ENCODE measurements around the gene TMEM125. TPM values are rescaled to one million over a fixed set of nuclear protein-coding genes. Genes with fewer than 3 reads are reported as not detected.

TMEM125 gene
- polyA plus RNA-seq, 1 of the 3 experiments (the other 2 are of a cell fraction) = not detected

DNA sequence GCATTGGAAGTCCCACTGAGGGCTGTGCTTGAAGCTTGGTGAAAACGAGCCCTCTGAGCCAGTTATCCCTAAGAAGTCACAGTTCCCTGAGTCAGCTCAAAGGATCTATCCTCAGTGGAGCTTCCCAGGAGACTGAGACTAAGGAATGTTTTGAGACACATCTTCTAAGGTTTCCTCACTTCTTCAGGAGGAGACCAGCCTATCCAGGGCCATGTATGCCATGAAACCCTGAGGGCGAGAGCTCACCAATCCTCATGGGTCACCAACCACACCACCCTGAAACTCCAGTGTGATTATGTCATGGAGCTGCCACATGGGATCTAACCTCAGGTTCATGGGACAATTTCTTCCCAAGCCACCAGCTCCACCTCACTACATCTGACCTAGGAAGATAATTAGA, 23.4 kb downstream of the TMEM125 start:
- Histone ChIP-seq H3F3A (replicated peaks; ENCODE audit: insufficient read depth) (no peaks in the 10 kb centered on the region), H3K9ac (no peak overlapping the region), H3K4me2 (no peak overlapping the region), H2AFZ (ENCODE audit: low read depth) (no peak overlapping the region), H3K27ac (ENCODE audit: low read depth in 2 of 2, low read length in 1 of 2) (no peak overlapping the region), H3K4me3 (ENCODE audit: low read depth in 2 of 2, low read length in 1 of 2) (no peak overlapping the region), H3K9me3 (no peaks in the 10 kb centered on the region), H4K20me1 (ENCODE audit: insufficient read depth) (no peaks in the 10 kb centered on the region), H3K4me1 (ENCODE audit: control insufficient read depth in 1 of 2, insufficient read depth in 2 of 2, low read depth in 1 of 2, low read length in 1 of 2) (0 out of 4 replicates have a peak, but pooled peaks cover 0 to 6% of the 10 kb centered on the region in 2 experiments), H3K36me3 (replicated peaks in 1 of 2; ENCODE audit: control insufficient read depth in 1 of 2, insufficient read depth in 2 of 2, low read length in 1 of 2) (no peaks in the 10 kb centered on the region), H3K27me3 (ENCODE audit: insufficient read depth) (peaks cover 15% of the 10 kb centered on the region; the same call in 1 of the 2 replicates), H3K79me2 (ENCODE audit: insufficient read depth) (no peaks in the 10 kb centered on the region), H3K9me2 (no peaks in the 10 kb centered on the region)
- POLR2A ChIA-PET = no interaction called here
- no peak for TF ChIP-seq TAF1 (IDR thresholded peaks at IDR 0.05; ENCODE audit: borderline replicate concordance, low read depth, low read length)
- no peak for TF ChIP-seq MEF2A (IDR thresholded peaks at IDR 0.05; ENCODE audit: borderline replicate concordance, low read depth)
- TF ChIP-seq ELF1 (IDR thresholded peaks at IDR 0.05) = no peak
- TF ChIP-seq, protein P1, sequence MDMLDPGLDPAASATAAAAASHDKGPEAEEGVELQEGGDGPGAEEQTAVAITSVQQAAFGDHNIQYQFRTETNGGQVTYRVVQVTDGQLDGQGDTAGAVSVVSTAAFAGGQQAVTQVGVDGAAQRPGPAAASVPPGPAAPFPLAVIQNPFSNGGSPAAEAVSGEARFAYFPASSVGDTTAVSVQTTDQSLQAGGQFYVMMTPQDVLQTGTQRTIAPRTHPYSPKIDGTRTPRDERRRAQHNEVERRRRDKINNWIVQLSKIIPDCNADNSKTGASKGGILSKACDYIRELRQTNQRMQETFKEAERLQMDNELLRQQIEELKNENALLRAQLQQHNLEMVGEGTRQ (IDR thresholded peaks at IDR 0.05; ENCODE audit: borderline replicate concordance, low read depth, low read length) = no peak
- TF ChIP-seq GATA2 (CRISPR knock-in tag; IDR thresholded peaks at IDR 0.05) = no peak
- TF ChIP-seq, protein P2, sequence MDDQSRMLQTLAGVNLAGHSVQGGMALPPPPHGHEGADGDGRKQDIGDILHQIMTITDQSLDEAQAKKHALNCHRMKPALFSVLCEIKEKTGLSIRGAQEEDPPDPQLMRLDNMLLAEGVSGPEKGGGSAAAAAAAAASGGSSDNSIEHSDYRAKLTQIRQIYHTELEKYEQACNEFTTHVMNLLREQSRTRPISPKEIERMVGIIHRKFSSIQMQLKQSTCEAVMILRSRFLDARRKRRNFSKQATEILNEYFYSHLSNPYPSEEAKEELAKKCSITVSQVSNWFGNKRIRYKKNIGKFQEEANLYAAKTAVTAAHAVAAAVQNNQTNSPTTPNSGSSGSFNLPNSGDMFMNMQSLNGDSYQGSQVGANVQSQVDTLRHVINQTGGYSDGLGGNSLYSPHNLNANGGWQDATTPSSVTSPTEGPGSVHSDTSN (IDR thresholded peaks at IDR 0.05) = no peak
- TF ChIP-seq, protein P3, sequence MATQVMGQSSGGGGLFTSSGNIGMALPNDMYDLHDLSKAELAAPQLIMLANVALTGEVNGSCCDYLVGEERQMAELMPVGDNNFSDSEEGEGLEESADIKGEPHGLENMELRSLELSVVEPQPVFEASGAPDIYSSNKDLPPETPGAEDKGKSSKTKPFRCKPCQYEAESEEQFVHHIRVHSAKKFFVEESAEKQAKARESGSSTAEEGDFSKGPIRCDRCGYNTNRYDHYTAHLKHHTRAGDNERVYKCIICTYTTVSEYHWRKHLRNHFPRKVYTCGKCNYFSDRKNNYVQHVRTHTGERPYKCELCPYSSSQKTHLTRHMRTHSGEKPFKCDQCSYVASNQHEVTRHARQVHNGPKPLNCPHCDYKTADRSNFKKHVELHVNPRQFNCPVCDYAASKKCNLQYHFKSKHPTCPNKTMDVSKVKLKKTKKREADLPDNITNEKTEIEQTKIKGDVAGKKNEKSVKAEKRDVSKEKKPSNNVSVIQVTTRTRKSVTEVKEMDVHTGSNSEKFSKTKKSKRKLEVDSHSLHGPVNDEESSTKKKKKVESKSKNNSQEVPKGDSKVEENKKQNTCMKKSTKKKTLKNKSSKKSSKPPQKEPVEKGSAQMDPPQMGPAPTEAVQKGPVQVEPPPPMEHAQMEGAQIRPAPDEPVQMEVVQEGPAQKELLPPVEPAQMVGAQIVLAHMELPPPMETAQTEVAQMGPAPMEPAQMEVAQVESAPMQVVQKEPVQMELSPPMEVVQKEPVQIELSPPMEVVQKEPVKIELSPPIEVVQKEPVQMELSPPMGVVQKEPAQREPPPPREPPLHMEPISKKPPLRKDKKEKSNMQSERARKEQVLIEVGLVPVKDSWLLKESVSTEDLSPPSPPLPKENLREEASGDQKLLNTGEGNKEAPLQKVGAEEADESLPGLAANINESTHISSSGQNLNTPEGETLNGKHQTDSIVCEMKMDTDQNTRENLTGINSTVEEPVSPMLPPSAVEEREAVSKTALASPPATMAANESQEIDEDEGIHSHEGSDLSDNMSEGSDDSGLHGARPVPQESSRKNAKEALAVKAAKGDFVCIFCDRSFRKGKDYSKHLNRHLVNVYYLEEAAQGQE (IDR thresholded peaks at IDR 0.05; ENCODE audit: low read depth, low read length) = no peak
- TF ChIP-seq YY1 (IDR thresholded peaks at IDR 0.05; ENCODE audit: low read depth) = no peak
- TF ChIP-seq RAD21 (IDR thresholded peaks at IDR 0.05; ENCODE audit: low read length) = no peak
- no peak for TF ChIP-seq SIN3A (IDR thresholded peaks at IDR 0.05; ENCODE audit: borderline replicate concordance, low read depth, low read length)
- TF ChIP-seq, protein P4, sequence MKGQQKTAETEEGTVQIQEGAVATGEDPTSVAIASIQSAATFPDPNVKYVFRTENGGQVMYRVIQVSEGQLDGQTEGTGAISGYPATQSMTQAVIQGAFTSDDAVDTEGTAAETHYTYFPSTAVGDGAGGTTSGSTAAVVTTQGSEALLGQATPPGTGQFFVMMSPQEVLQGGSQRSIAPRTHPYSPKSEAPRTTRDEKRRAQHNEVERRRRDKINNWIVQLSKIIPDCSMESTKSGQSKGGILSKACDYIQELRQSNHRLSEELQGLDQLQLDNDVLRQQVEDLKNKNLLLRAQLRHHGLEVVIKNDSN (IDR thresholded peaks at IDR 0.05; ENCODE audit: borderline replicate concordance, low read depth) = no peak
- TF ChIP-seq, protein P5, sequence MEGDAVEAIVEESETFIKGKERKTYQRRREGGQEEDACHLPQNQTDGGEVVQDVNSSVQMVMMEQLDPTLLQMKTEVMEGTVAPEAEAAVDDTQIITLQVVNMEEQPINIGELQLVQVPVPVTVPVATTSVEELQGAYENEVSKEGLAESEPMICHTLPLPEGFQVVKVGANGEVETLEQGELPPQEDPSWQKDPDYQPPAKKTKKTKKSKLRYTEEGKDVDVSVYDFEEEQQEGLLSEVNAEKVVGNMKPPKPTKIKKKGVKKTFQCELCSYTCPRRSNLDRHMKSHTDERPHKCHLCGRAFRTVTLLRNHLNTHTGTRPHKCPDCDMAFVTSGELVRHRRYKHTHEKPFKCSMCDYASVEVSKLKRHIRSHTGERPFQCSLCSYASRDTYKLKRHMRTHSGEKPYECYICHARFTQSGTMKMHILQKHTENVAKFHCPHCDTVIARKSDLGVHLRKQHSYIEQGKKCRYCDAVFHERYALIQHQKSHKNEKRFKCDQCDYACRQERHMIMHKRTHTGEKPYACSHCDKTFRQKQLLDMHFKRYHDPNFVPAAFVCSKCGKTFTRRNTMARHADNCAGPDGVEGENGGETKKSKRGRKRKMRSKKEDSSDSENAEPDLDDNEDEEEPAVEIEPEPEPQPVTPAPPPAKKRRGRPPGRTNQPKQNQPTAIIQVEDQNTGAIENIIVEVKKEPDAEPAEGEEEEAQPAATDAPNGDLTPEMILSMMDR (IDR thresholded peaks at IDR 0.05) = no peak
- no peak for TF ChIP-seq SMC3 (IDR thresholded peaks at IDR 0.05; ENCODE audit: low read depth, low read length)
- no peak for TF ChIP-seq NRF1 (IDR thresholded peaks at IDR 0.05; ENCODE audit: low read depth, low read length)
- no peak for TF ChIP-seq FOXM1 (IDR thresholded peaks at IDR 0.05; ENCODE audit: low read depth)
- TF ChIP-seq TEAD4 (IDR thresholded peaks at IDR 0.05; ENCODE audit: borderline replicate concordance, insufficient read depth) = no peak
- TF ChIP-seq, protein P6, sequence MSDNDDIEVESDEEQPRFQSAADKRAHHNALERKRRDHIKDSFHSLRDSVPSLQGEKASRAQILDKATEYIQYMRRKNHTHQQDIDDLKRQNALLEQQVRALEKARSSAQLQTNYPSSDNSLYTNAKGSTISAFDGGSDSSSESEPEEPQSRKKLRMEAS (IDR thresholded peaks at IDR 0.05; ENCODE audit: low read depth) = no peak
- no peak for TF ChIP-seq EP300 (IDR thresholded peaks at IDR 0.05; ENCODE audit: borderline replicate concordance in 1 of 2, low read depth in 1 of 2, low read length in 1 of 2)
- TF ChIP-seq POLR2AphosphoS5 (IDR thresholded peaks at IDR 0.05; ENCODE audit: low read depth, low read length) = no peak
- 63% methylated on average over 2 of the region's 2 CpGs for WGBS (ENCODE audit: low lambda C conversion rate)
- DNase-seq = no peak
- CTCF ChIA-PET = no interaction called here

Measured in SK-N-SH (cell line).